ENCODE results near the gene PGF. TPM values are rescaled to one million over a fixed set of nuclear protein-coding genes. Genes with fewer than 3 reads are reported as not detected.
"Not testable (repeated sequence)": the region's sequence is repeated elsewhere in the genome, so short reads cannot be mapped to it uniquely, and the experiment has no call there.

Gene PGF
- total and polyA plus RNA-seq, 2 donors = 7.0 to 7.5 TPM

DNA sequence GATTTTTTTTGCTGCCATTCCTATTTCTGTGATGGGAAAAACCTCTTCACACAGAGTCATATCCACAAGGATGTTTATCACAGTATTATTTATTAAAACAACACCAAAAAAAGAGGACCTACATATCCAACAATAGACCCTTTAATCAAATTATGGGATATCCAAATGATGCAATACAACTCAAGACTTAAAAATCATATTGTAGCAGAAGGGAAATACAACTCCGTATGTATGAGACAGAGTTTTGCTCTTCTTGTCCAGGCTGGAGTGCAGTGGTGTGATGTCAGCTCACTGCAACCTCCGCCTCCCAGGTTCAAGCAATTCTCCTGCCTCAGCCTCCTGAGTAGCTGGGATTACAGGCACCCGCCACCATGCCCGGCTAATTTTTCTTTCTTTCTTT lies 22.5 kb downstream of the PGF start:
- not testable (repeated sequence) for H3K27me3 ChIP-seq (ENCODE audit: control insufficient read depth in 2 of 2, insufficient read depth in 1 of 2, low read length in 1 of 2)
- WGBS = 84% methylated on average over 4 of the region's 4 CpGs

DNA sequence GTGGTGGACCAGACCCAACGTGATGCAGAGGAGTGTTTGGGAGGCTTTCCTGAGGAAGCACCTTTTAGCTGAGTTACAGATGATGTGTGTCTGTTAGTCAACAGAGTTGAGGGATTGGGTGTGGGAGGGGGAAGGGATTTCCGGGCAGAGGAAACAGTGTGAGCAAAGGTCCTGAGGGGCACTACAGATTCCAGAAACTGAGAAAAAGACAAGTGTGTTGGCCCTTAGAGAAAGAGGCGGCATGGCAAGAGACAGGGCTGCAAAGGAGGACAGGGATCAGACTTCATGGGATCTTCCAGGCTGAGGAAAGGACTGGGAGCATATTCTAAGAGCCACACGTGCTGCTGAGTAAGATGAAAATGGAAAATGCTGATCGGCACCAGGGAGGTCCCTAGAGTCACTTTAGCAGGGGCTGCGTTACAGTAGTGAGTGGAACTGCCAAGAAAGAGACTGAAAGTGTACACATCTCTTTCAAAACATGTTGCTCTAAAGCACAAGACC lies 22.9 kb downstream of the PGF start:
- Histone ChIP-seq H3K27me3 (ENCODE audit: control insufficient read depth in 2 of 2, insufficient read depth in 1 of 2, low read length in 1 of 2) (no peaks in the 10 kb centered on the region), H3K36me3 (ENCODE audit: control insufficient read depth in 2 of 2, insufficient read depth in 2 of 2, low read length in 1 of 2) (no peaks in the 10 kb centered on the region), H3K27ac (ENCODE audit: low read depth in 1 of 2, low read length in 1 of 2) (no peak overlapping the region), H3K9me3 (ENCODE audit: control insufficient read depth in 2 of 2, insufficient read depth in 1 of 2, low read length in 1 of 2) (no peaks in the 10 kb centered on the region), H3K4me1 (ENCODE audit: control insufficient read depth in 2 of 2, insufficient read depth in 2 of 2, low read length in 2 of 2) (peaks cover 0 to 18% of the 10 kb centered on the region in 2 donors), H3K4me3 (ENCODE audit: low read length in 2 of 2) (no peak overlapping the region)
- WGBS = 36% methylated on average over 6 of the region's 6 CpGs
- no peak for DNase-seq (ENCODE audit: low read depth in 6 of 9, low spot score in 9 of 9)

More for the DNA sequence above, 22.5 kb downstream of the PGF start:
- not testable (repeated sequence) for DNase-seq (ENCODE audit: low read depth in 6 of 9, low spot score in 9 of 9); H3K36me3 ChIP-seq (ENCODE audit: control insufficient read depth in 2 of 2, insufficient read depth in 2 of 2, low read length in 1 of 2); H3K27ac ChIP-seq (ENCODE audit: low read depth in 1 of 2, low read length in 1 of 2); H3K9me3 ChIP-seq (ENCODE audit: control insufficient read depth in 2 of 2, insufficient read depth in 1 of 2, low read length in 1 of 2); H3K4me3 ChIP-seq (ENCODE audit: low read length in 2 of 2)
- peaks cover 0 to 18% of the 10 kb centered on the region in 2 donors for H3K4me1 ChIP-seq (ENCODE audit: control insufficient read depth in 2 of 2, insufficient read depth in 2 of 2, low read length in 2 of 2)

DNA sequence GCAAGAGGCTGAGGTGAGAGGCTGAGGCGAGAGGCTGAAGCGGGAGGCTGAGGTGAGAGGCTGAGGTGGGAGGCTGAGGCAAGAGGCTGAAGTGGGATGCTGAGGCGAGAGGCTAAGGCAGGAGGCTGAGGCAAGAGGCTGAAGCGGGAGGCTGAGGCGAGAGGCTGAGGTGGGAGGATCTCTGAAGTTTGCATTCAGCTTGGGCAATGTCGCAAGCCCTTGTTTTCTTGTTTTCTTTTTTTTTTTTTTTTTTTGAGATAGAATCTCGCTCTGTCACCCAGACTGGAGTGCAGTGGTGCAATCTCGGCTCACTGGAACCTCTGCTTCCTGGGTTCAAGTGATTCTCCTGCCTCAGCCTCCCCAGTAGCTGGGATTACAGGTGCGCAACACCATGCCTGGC lies 23.7 kb downstream of the PGF start:
- H3K36me3 ChIP-seq (ENCODE audit: control insufficient read depth in 2 of 2, insufficient read depth in 2 of 2, low read length in 1 of 2); DNase-seq (ENCODE audit: low read depth in 6 of 9, low spot score in 9 of 9): not testable (repeated sequence)

DNA sequence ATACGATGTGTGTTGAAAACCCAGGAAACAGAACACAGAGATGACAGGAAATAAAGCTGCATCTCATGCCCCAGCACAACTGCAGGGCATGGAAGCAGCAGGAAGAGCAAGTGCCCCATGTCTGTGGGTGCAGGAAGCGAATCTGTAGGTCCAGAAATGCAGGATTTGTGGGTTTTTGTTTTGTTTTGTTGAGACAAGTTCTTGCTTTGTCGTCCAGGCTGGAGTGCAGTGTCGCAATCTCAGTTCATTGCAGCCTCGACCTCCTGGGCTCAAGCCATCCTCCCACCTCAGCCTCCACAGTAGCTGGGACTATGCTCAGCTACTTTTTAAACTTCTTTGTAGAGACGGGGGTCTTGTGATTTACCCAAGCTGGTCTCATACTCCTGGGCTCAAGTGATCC lies 26.2 kb downstream of the PGF start:
- Histone ChIP-seq H3K27ac (ENCODE audit: low read depth in 1 of 2, low read length in 1 of 2) (no peak overlapping the region), H3K4me1 (ENCODE audit: control insufficient read depth in 2 of 2, insufficient read depth in 2 of 2, low read length in 2 of 2) (peaks cover 0 to 8% of the 10 kb centered on the region in 2 donors), H3K9me3 (ENCODE audit: control insufficient read depth in 2 of 2, insufficient read depth in 1 of 2, low read length in 1 of 2) (no peaks in the 10 kb centered on the region), H3K27me3 (ENCODE audit: control insufficient read depth in 2 of 2, insufficient read depth in 1 of 2, low read length in 1 of 2) (no peaks in the 10 kb centered on the region), H3K36me3 (ENCODE audit: control insufficient read depth in 2 of 2, insufficient read depth in 2 of 2, low read length in 1 of 2) (no peaks in the 10 kb centered on the region), H3K4me3 (ENCODE audit: low read length in 2 of 2) (no peak overlapping the region)
- no peak for DNase-seq (ENCODE audit: low read depth in 6 of 9, low spot score in 9 of 9)
- WGBS = 80% methylated on average over 6 of the region's 6 CpGs

More for the DNA sequence above, 23.7 kb downstream of the PGF start:
- H3K27ac ChIP-seq (ENCODE audit: low read depth in 1 of 2, low read length in 1 of 2); H3K9me3 ChIP-seq (ENCODE audit: control insufficient read depth in 2 of 2, insufficient read depth in 1 of 2, low read length in 1 of 2); H3K27me3 ChIP-seq (ENCODE audit: control insufficient read depth in 2 of 2, insufficient read depth in 1 of 2, low read length in 1 of 2); H3K4me3 ChIP-seq (ENCODE audit: low read length in 2 of 2): not testable (repeated sequence)
- H3K4me1 ChIP-seq (ENCODE audit: control insufficient read depth in 2 of 2, insufficient read depth in 2 of 2, low read length in 2 of 2) = peaks cover 0 to 18% of the 10 kb centered on the region in 2 donors
- WGBS = 91% methylated on average over 9 of the region's 9 CpGs

DNA sequence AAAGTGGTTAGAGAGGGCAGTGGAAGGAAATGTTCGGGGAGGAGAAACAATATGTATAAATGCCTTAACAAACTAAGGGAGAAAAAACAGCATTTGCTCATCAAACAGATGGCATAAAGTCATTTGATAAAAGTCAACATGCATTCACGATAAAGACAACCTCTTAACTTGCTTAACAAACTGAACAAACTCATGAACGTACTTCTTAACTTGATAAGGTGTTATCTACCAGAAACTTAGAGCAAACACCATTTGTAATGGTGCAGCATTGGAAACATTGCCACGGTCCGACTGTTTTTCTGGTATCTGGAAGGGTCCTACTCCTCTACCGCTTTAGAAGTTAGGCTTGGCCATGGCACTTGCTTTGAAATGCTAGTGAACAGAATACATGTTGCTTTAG lies 28.2 kb downstream of the PGF start:
- WGBS = 95% methylated on average over 6 of the region's 6 CpGs
- H3K36me3 ChIP-seq (ENCODE audit: control insufficient read depth in 2 of 2, insufficient read depth in 2 of 2, low read length in 1 of 2) = no peaks in the 10 kb centered on the region
- no peak overlapping the region for H3K4me3 ChIP-seq (ENCODE audit: low read length in 2 of 2)
- peaks cover 0 to 8% of the 10 kb centered on the region in 2 donors for H3K27me3 ChIP-seq (ENCODE audit: control insufficient read depth in 2 of 2, insufficient read depth in 1 of 2, low read length in 1 of 2)
- H3K9me3 ChIP-seq (ENCODE audit: control insufficient read depth in 2 of 2, insufficient read depth in 1 of 2, low read length in 1 of 2) = no peaks in the 10 kb centered on the region
- peaks cover 0 to 12% of the 10 kb centered on the region in 2 donors for H3K4me1 ChIP-seq (ENCODE audit: control insufficient read depth in 2 of 2, insufficient read depth in 2 of 2, low read length in 2 of 2)
- no peak for DNase-seq (ENCODE audit: low read depth in 6 of 9, low spot score in 9 of 9)
- H3K27ac ChIP-seq (ENCODE audit: low read depth in 1 of 2, low read length in 1 of 2) = no peak overlapping the region

DNA sequence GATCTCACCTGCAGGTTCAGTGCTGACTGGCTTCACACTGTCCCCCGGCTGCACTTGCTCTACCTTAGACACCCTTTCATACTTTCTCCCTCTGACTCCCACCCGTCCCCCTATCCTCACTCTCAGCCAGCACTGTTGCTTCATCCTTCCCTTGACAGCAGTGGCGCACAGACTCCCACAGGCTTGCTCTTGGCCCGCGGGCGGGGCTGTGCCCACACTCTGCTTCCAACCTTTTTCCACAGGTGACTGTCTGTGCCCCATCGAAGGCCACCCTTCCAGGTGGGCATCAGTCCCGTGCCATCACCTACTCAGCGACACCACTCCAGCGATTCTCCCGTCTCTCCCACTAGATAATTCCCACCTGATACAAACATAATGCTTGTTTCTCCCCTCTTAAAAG lies 31.3 kb downstream of the PGF start:
- H3K9me3 ChIP-seq (ENCODE audit: control insufficient read depth in 2 of 2, insufficient read depth in 1 of 2, low read length in 1 of 2) = no peaks in the 10 kb centered on the region
- H3K4me1 ChIP-seq (ENCODE audit: control insufficient read depth in 2 of 2, insufficient read depth in 2 of 2, low read length in 2 of 2) = peaks cover 0 to 10% of the 10 kb centered on the region in 2 donors
- peaks cover 0 to 8% of the 10 kb centered on the region in 2 donors for H3K27me3 ChIP-seq (ENCODE audit: control insufficient read depth in 2 of 2, insufficient read depth in 1 of 2, low read length in 1 of 2)
- DNase-seq (ENCODE audit: low read depth in 6 of 9, low spot score in 9 of 9) = no peak
- no peak overlapping the region for H3K27ac ChIP-seq (ENCODE audit: low read depth in 1 of 2, low read length in 1 of 2)
- no peak overlapping the region for H3K4me3 ChIP-seq (ENCODE audit: low read length in 2 of 2)
- 95% methylated on average over 11 of the region's 11 CpGs for WGBS
- no peaks in the 10 kb centered on the region for H3K36me3 ChIP-seq (ENCODE audit: control insufficient read depth in 2 of 2, insufficient read depth in 2 of 2, low read length in 1 of 2)

DNA sequence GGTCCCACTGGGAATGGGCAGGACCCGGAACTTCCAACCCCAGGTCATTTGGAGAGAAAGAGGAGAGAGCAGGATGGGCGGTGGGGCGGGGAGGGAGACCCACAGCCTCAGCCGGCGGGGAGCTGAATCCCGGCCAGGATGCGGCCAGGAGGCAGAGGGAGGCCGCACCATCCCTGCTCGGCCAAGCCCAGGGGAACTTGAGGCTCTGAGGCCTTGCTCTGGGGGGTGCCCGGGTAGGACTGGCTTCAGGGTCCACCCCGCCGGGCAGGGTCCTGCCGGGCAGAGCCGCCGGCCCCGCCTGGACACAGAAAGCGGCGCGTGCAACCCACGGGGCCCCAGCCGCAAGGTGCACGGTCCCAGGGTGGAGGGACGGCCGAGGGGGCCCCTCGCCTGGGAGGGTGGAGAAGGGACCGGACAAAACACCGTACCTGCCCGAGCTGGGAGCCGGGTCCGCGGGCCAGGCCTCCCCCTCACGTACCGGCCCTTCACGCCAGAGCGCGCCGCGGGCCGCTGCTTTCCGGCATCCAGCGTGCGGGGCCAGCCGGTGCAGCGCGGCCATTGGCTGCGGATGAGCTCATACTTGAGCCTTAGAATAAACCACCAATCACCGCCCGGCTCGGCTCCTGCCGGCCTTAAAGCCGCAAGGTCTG lies 32.5 kb downstream of the PGF start, which contains the start of gene RPS6KL1:
RPS6KL1 (minus strand) TSS at position 509 of the 650 bp plus-strand sequence. CDS start 1,719 bp downstream, outside the sequence.
- no peaks in the 10 kb centered on the region for H3K36me3 ChIP-seq (ENCODE audit: control insufficient read depth in 2 of 2, insufficient read depth in 2 of 2, low read length in 1 of 2)
- H3K27me3 ChIP-seq (ENCODE audit: control insufficient read depth in 2 of 2, insufficient read depth in 1 of 2, low read length in 1 of 2) = peaks cover 0 to 8% of the 10 kb centered on the region in 2 donors
- DNase-seq (ENCODE audit: low read depth in 6 of 9, low spot score in 9 of 9) = peak in 7 of 9 donors; percentile 44 to 83 (median 73)
- no peaks in the 10 kb centered on the region for H3K9me3 ChIP-seq (ENCODE audit: control insufficient read depth in 2 of 2, insufficient read depth in 1 of 2, low read length in 1 of 2)
- H3K4me3 ChIP-seq (ENCODE audit: low read length in 2 of 2) = peak within 1 kb of the TSS; percentile 49 to 52
- no peak within 1 kb of the TSS for H3K27ac ChIP-seq (ENCODE audit: low read depth in 1 of 2, low read length in 1 of 2)
- 20% methylated on average over 51 of the region's 51 CpGs for WGBS
- H3K4me1 ChIP-seq (ENCODE audit: control insufficient read depth in 2 of 2, insufficient read depth in 2 of 2, low read length in 2 of 2) = peaks cover 0 to 13% of the 10 kb centered on the region in 2 donors

DNA sequence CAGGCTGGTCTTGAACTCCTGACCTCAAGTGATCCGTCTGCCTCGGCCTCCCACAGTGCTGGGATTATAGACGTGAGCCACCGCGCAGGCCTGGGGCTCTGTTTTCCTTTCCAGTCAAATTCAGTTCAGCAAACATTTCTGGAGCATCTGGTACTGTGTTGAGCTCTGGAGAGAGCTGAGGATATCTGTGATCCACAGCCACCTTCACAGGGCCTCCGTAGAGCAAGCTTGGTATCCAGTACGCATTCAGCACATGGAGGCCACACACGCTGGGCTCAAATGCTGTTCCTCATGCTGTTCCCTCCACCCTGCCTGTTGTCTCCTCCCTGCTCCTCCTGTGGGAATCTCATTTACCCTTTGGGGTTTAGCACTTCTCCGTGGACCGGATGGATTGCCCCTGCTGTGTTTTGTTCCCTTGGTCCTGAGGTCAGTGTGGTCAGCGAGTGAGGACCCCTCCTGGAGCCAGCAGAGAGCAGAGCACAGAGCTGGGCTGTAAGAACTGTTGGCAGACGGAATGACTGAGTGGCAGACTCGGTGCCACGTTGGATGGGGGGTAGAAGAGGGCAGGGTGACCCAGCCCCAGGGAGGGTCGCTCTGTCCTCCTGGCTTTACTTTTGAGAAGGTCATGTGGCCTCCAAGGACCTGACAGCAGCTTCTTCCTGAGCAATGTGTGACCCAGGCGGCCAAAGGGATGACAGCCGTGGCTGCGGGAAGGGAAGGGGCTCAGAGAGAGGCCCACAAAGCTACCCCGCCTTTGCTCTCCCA lies 33.2 kb downstream of the PGF start:
- no peak for DNase-seq (ENCODE audit: low read depth in 6 of 9, low spot score in 9 of 9)
- peaks cover 0 to 8% of the 10 kb centered on the region in 2 donors for H3K27me3 ChIP-seq (ENCODE audit: control insufficient read depth in 2 of 2, insufficient read depth in 1 of 2, low read length in 1 of 2)
- H3K4me3 ChIP-seq (ENCODE audit: low read length in 2 of 2) = peak overlapping the region in 1 of 2 donors; percentile 49
- WGBS = 94% methylated on average over 19 of the region's 19 CpGs
- no peaks in the 10 kb centered on the region for H3K9me3 ChIP-seq (ENCODE audit: control insufficient read depth in 2 of 2, insufficient read depth in 1 of 2, low read length in 1 of 2)
- peaks cover 0 to 19% of the 10 kb centered on the region in 2 donors for H3K4me1 ChIP-seq (ENCODE audit: control insufficient read depth in 2 of 2, insufficient read depth in 2 of 2, low read length in 2 of 2)
- H3K36me3 ChIP-seq (ENCODE audit: control insufficient read depth in 2 of 2, insufficient read depth in 2 of 2, low read length in 1 of 2) = no peaks in the 10 kb centered on the region
- no peak overlapping the region for H3K27ac ChIP-seq (ENCODE audit: low read depth in 1 of 2, low read length in 1 of 2)

DNA sequence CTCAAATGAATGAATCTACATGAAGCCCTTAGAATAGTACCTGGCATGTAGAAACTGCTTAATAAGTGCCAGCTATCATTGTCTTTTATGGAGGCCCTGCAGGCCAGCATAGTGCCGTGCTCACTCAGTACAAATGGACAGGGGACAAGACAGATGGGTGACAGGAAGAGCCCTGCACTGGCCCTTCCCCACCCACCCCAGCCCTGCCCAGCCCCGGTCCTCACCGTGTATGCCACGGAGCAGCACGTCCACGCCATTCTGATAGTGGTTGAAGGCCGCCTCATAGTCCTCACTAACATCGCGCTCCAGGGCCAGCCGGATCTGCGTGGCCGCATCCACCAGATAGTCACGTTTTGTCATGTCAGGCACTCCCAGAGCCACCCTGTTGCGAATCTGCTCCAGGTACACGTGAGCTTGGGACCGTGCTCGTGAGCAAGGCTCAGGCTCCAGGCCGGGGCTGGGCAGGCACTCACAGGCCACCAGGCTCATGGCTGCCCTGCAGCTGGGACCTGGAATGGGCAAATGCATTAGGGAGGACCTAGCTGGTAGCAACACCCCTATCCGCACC lies 34.3 kb downstream of the PGF start:
- 96% methylated on average over 19 of the region's 19 CpGs for WGBS
- Histone ChIP-seq H3K27me3 (ENCODE audit: control insufficient read depth in 2 of 2, insufficient read depth in 1 of 2, low read length in 1 of 2) (peaks cover 0 to 8% of the 10 kb centered on the region in 2 donors), H3K27ac (ENCODE audit: low read depth in 1 of 2, low read length in 1 of 2) (no peak overlapping the region), H3K36me3 (ENCODE audit: control insufficient read depth in 2 of 2, insufficient read depth in 2 of 2, low read length in 1 of 2) (no peaks in the 10 kb centered on the region), H3K4me1 (ENCODE audit: control insufficient read depth in 2 of 2, insufficient read depth in 2 of 2, low read length in 2 of 2) (peaks cover 0 to 24% of the 10 kb centered on the region in 2 donors), H3K4me3 (ENCODE audit: low read length in 2 of 2) (no peak overlapping the region), H3K9me3 (ENCODE audit: control insufficient read depth in 2 of 2, insufficient read depth in 1 of 2, low read length in 1 of 2) (no peaks in the 10 kb centered on the region)
- no peak for DNase-seq (ENCODE audit: low read depth in 6 of 9, low spot score in 9 of 9)

All from thymus (tissue), 11 donors.